ENCODE data around the gene C11orf86.
"Not testable (repeated sequence)": the region's sequence is repeated elsewhere in the genome, so short reads cannot be mapped to it uniquely, and the experiment has no call there.

Gene C11orf86

GRCh38 chr11:66992041-66992440, 16.9 kb downstream of the C11orf86 start:
- DNase-seq: no peak

- DNase-seq: no peak
Measured at GRCh38 chr11:66996609-66997273, 21.6 kb downstream of the C11orf86 start.

- no peak for DNase-seq
Measured at GRCh38 chr11:66999555-66999954, 24.5 kb downstream of the C11orf86 start.

- no peak for DNase-seq
Measured at GRCh38 chr11:67001332-67001731, 26.2 kb downstream of the C11orf86 start.

GRCh38 chr11:67002297-67002913, 27.3 kb downstream of the C11orf86 start:
- DNase-seq: no peak

- DNase-seq: no peak
Measured at GRCh38 chr11:67002921-67003411, 27.9 kb downstream of the C11orf86 start.

GRCh38 chr11:67005200-67005599, 30.1 kb downstream of the C11orf86 start:
- DNase-seq: not testable (repeated sequence)

GRCh38 chr11:67006029-67006884, 31.2 kb downstream of the C11orf86 start:
- DNase-seq: no peak

- DNase-seq: no peak
Measured at GRCh38 chr11:67007126-67007525, 32.0 kb downstream of the C11orf86 start.

- no peak for DNase-seq
Measured at GRCh38 chr11:67010296-67010905, 35.3 kb downstream of the C11orf86 start.

GRCh38 chr11:67013511-67014045, 38.5 kb downstream of the C11orf86 start:
- DNase-seq: no peak

- no peak for DNase-seq
Measured at GRCh38 chr11:67014343-67014742, 39.2 kb downstream of the C11orf86 start.

GRCh38 chr11:67015048-67015447, 39.9 kb downstream of the C11orf86 start:
- DNase-seq: no peak

GRCh38 chr11:67016550-67016949, 41.4 kb downstream of the C11orf86 start:
- no peak for DNase-seq

- no peak for DNase-seq
Measured at GRCh38 chr11:67020949-67021348, 45.8 kb downstream of the C11orf86 start.

GRCh38 chr11:67022341-67022933, 47.3 kb downstream of the C11orf86 start:
- DNase-seq: no peak

- no peak for DNase-seq
Measured at GRCh38 chr11:67022961-67023956, 48.2 kb downstream of the C11orf86 start, which contains the start of gene SYT12. Gene SYT12 (plus strand): TSS chr11:67023134. CDS start chr11:67030145, 7,011 bp downstream.

- DNase-seq: no peak
Measured at GRCh38 chr11:67023957-67024353, 48.9 kb downstream of the C11orf86 start.

- DNase-seq: no peak
Measured at GRCh38 chr11:67024410-67024809, 49.3 kb downstream of the C11orf86 start.

GRCh38 chr11:67024966-67025365, 49.9 kb downstream of the C11orf86 start:
- no peak for DNase-seq

- DNase-seq: no peak
Measured at GRCh38 chr11:67025750-67026149, 50.6 kb downstream of the C11orf86 start.
